ENCODE data around the gene SPEG. TPM values are rescaled to one million over a fixed set of nuclear protein-coding genes. Genes with fewer than 3 reads are reported as not detected.

Gene SPEG
- total and polyA plus RNA-seq, 2 of the 13 experiments (the other 11 are each of a cell fraction or from before 2014, with no cell fraction given), result 0.18 to 0.24 TPM

DNA sequence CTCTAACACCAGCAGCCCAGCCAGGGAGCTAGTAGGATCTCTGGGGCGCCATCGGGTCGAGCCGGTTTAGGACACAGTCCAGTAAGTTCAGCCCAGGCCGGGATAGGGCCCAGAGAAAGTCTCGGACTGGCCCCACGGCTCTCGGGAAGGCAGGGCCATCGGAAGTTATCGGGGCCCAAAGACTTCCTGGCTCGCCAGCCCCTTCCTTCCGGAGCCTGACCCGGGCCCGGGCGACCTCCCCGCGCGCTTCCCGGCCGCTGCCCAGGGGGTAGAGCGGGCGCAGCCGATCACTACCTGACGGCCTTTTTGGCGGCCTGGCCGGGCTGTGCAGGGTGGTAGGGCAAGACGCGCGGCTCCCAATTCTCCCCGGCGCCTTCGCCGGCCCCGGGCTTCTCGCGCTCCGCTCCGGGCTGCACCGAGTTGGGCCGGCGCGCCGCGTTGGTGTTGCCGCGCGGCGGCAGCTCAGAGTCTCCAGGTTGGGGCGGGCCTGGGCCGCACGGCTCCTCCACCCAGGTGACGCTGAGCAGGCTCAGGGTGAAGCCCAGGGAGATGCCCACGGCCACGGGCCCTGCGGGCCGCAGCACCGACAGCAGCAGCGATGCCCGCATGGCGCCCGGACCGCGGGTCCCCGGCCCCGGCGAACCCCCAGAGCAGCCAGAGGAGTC is 108.4 kb downstream of the SPEG start (continued):
- TF ChIP-seq ATF7-NPFF (CRISPR knock-in tag; IDR thresholded peaks at IDR 0.05; ENCODE audit: low read depth), result peak; percentile 49; the same call in 1 of the 2 replicates
- peak; percentile 28; the same call in 1 of the 2 replicates for TF ChIP-seq KDM4B (CRISPR knock-in tag; IDR thresholded peaks at IDR 0.05)
- peak; percentile 54; the same call in 1 of the 2 replicates for TF ChIP-seq ZNF792 (CRISPR knock-in tag; IDR thresholded peaks at IDR 0.05)
- no peak for TF ChIP-seq MZF1 (CRISPR knock-in tag; IDR thresholded peaks at IDR 0.05; ENCODE audit: borderline replicate concordance)
- no peak for TF ChIP-seq SIX1 (CRISPR knock-in tag; IDR thresholded peaks at IDR 0.05; ENCODE audit: borderline replicate concordance)
- 0 out of 2 replicates have a peak, but pooled peaks have one; percentile 16 for TF ChIP-seq RARA (CRISPR knock-in tag; IDR thresholded peaks at IDR 0.05)
- TF ChIP-seq AGO2 (optimal IDR thresholded peaks at IDR 0.05; ENCODE audit: low read depth, low read length), result peak; percentile 79
- TF ChIP-seq, protein P1, sequence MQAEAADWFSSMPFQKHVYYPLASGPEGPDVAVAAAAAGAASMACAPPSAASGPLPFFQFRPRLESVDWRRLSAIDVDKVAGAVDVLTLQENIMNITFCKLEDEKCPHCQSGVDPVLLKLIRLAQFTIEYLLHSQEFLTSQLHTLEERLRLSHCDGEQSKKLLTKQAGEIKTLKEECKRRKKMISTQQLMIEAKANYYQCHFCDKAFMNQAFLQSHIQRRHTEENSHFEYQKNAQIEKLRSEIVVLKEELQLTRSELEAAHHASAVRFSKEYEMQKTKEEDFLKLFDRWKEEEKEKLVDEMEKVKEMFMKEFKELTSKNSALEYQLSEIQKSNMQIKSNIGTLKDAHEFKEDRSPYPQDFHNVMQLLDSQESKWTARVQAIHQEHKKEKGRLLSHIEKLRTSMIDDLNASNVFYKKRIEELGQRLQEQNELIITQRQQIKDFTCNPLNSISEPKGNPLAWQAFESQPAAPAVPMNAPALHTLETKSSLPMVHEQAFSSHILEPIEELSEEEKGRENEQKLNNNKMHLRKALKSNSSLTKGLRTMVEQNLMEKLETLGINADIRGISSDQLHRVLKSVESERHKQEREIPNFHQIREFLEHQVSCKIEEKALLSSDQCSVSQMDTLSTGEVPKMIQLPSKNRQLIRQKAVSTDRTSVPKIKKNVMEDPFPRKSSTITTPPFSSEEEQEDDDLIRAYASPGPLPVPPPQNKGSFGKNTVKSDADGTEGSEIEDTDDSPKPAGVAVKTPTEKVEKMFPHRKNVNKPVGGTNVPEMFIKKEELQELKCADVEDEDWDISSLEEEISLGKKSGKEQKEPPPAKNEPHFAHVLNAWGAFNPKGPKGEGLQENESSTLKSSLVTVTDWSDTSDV (CRISPR knock-in tag; IDR thresholded peaks at IDR 0.05), result peak; percentile 1; the same call in 1 of the 2 replicates
- no peak for TF ChIP-seq ZNF124 (CRISPR knock-in tag; IDR thresholded peaks at IDR 0.05)
- no peak for TF ChIP-seq TCF12 (IDR thresholded peaks at IDR 0.05)
- TF ChIP-seq TCF12 (CRISPR knock-in tag; IDR thresholded peaks at IDR 0.05), result no peak
- peak; percentile 36; the same call in 1 of the 2 replicates for TF ChIP-seq THAP11 (CRISPR knock-in tag; IDR thresholded peaks at IDR 0.05)
- TF ChIP-seq RAD21 (CRISPR knock-in tag; IDR thresholded peaks at IDR 0.05), result no peak
- TF ChIP-seq MEIS2 (CRISPR knock-in tag; IDR thresholded peaks at IDR 0.05), result no peak
- no peak for TF ChIP-seq MATR3 (CRISPR knock-in tag; IDR thresholded peaks at IDR 0.05)
